Measurements from ENCODE around the gene DNAJC22. TPM values are rescaled to one million over a fixed set of nuclear protein-coding genes. Genes with fewer than 3 reads are reported as not detected.

Gene DNAJC22
- total RNA-seq, 1 donor from 2014 or later: 0.16 TPM

GRCh38 chr12:49340971-49341776 is 5.5 kb upstream of the DNAJC22 start:
- intact Hi-C loops (cut with DNase I): loop anchor here (5.0 kb wide), 1 partner anchor 54 kb away; no protein-coding TSS in a partner anchor
- DNase-seq (no peak), ATAC-seq (ENCODE audit: poor library complexity) (no peak)

GRCh38 chr12:49341777-49342065 is 5.0 kb upstream of the DNAJC22 start:
- DNase-seq (no peak), ATAC-seq (ENCODE audit: poor library complexity) (no peak)
- intact Hi-C loops (cut with DNase I): loop anchor here (5.0 kb wide), 1 partner anchor 54 kb away; no protein-coding TSS in a partner anchor

- ATAC-seq (ENCODE audit: poor library complexity): peak; percentile 63
- peak; percentile 83 for DNase-seq
- intact Hi-C loops (cut with DNase I): loop anchor here (5.0 kb wide), 1 partner anchor 55 kb away; no protein-coding TSS in a partner anchor
Observed at GRCh38 chr12:49342066-49342913, 4.4 kb upstream of the DNAJC22 start.

- ATAC-seq (ENCODE audit: poor library complexity) (no peak), DNase-seq (no peak)
- intact Hi-C loops (cut with DNase I): loop anchor here (5.0 kb wide), 1 partner anchor 56 kb away; no protein-coding TSS in a partner anchor
Observed at GRCh38 chr12:49342914-49343731, 3.6 kb upstream of the DNAJC22 start.

GRCh38 chr12:49344486-49345050 is 2.1 kb upstream of the DNAJC22 start:
- DNase-seq (no peak), ATAC-seq (ENCODE audit: poor library complexity) (no peak)
- intact Hi-C loops (cut with DNase I): loop anchor here (5.0 kb wide), 1 partner anchor 57 kb away; no protein-coding TSS in a partner anchor

- ATAC-seq (ENCODE audit: poor library complexity): peak; percentile 22
- intact Hi-C loops (cut with DNase I): no loop called here
- no peak for DNase-seq
Observed at GRCh38 chr12:49345051-49345824, 1.4 kb upstream of the DNAJC22 start.

GRCh38 chr12:49345825-49346658 is 646 bp upstream of the DNAJC22 start:
- ATAC-seq (ENCODE audit: poor library complexity) (no peak), DNase-seq (no peak)
- intact Hi-C loops (cut with DNase I): no loop called here

- intact Hi-C loops (cut with DNase I): no loop called here
- DNase-seq (peak; percentile 81), ATAC-seq (ENCODE audit: poor library complexity) (peak; percentile 91)
Observed at GRCh38 chr12:49347311-49348193, 864 bp downstream of the DNAJC22 start.

- ATAC-seq (ENCODE audit: poor library complexity) (no peak), DNase-seq (no peak)
- intact Hi-C loops (cut with DNase I): no loop called here
Observed at GRCh38 chr12:49348781-49349180, 2.1 kb downstream of the DNAJC22 start.

GRCh38 chr12:49349266-49349665 is 2.6 kb downstream of the DNAJC22 start:
- DNase-seq (no peak), ATAC-seq (ENCODE audit: poor library complexity) (no peak)
- intact Hi-C loops (cut with DNase I): no loop called here

- no peak for DNase-seq
- intact Hi-C loops (cut with DNase I): no loop called here
- ATAC-seq (ENCODE audit: poor library complexity): no peak
Observed at GRCh38 chr12:49352351-49352750, 5.7 kb downstream of the DNAJC22 start.

GRCh38 chr12:49355913-49356312 is 9.2 kb downstream of the DNAJC22 start:
- DNase-seq (no peak), ATAC-seq (ENCODE audit: poor library complexity) (no peak)
- intact Hi-C loops (cut with DNase I): no loop called here

GRCh38 chr12:49357103-49357678 is 10.5 kb downstream of the DNAJC22 start:
- intact Hi-C loops (cut with DNase I): no loop called here
- ATAC-seq (ENCODE audit: poor library complexity): no peak
- DNase-seq: no peak

GRCh38 chr12:49358483-49359141 is 11.9 kb downstream of the DNAJC22 start:
- intact Hi-C loops (cut with DNase I): loop anchor here (2.0 kb wide), 1 partner anchor 154 kb away; no protein-coding TSS in a partner anchor
- DNase-seq (no peak), ATAC-seq (ENCODE audit: poor library complexity) (peak; percentile 92)

GRCh38 chr12:49359671-49360070 is 13.0 kb downstream of the DNAJC22 start:
- intact Hi-C loops (cut with DNase I): loop anchor here (2.0 kb wide), 1 partner anchor 153 kb away; no protein-coding TSS in a partner anchor
- ATAC-seq (ENCODE audit: poor library complexity): no peak
- DNase-seq: no peak

Measured in Right ventricle myocardium superior (tissue), 1 donor.